Measurements from ENCODE around the gene GALC.
A peak's percentile ranks its signal among the peaks of the same experiment; 100 is the strongest.

GALC gene

DNA sequence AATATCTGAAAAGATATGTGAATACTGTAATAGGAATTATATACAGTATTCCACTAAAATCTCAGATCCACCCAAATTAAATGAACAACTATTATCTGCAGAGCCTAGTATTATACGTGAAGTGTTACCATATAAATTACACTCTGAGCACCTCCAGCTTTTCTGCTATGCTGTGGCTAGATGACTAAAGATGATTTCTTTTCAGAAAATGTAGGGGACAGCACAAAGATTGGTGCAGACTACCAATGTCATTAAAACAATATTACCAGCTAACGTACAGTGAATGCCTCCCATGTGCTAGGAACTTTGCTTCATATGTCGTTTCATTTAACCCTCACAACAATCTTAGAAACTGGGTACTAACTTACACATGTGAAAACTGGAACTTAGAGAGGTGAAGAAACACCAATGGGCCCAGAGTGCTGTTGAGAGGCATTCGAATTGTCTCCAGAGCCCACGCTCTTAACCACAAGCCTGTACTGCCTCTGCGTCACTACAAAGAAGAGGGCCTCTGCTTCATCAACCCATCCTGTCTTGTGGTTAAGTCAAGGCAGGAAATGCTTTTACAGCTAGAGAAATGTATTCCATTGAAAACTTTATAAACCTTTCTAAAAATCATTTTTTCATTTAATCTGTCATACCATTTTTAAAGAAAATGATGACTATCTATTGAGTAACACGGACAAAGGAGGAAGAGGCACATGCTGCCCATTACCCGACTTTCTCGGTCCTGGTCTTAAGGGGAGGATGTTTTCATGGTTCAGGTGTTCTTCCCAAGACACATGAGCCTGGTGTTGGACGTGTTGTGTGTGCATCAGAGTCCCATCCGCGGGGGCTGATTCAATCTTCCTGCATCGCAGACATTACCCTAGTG lies 13.2 kb upstream of the GALC start:
- no peak for DNase-seq (ENCODE audit: low spot score)

DNA sequence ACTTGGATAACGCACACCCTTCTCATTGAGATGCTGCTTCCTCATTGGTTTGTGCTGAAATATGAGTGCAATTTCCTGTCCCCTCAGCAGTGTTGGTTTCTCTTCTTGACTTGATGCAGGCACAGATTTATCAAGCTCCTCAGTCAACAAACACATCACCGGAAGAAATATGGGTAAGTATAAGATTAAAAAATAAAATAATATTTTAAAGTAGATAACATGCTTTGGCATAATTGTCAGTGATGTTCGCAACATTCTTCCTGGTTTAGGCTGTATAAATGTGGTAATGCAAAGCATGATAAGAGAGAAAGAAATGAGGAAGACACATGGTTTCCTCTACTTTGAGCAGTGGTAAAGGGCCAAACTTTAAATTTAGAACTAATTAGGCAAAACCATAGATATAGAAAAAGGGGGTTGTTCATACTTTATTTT lies 12.1 kb upstream of the GALC start, which contains the start of gene GPR65:
Gene GPR65 (plus strand): TSS at position 86 of the 432 bp plus-strand sequence. CDS start 5,713 bp downstream, outside the sequence.
- DNase-seq (ENCODE audit: low spot score): no peak

DNA sequence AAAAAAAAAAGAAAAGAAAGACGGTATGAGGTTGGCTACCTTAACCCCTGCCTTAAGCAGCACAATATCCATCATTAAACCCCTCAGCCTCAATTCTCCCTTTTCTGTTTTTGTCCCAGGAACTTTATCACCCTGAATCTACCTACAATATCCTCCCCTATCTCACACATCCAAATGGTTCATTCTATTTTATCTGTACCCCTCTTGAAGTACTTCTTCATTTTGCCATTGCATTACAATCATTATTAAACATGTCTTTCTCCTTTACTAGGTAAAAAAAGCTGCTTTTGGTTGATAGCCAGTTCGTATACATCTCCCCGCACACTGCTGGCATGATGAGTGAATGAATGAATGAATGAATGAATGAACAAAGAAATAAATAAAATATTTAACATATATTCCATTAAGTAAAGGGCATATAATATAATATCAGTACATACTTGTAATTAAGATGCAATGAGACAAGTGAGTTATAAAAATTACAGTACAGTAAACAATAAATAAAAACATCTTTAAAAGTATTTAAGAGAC lies 11.6 kb upstream of the GALC start:
- DNase-seq (ENCODE audit: low spot score): no peak

GRCh38 chr14:88003425-88003824 lies 10.4 kb upstream of the GALC start:
- no peak for DNase-seq (ENCODE audit: low spot score)

- DNase-seq (ENCODE audit: low spot score): no peak
These were observed 9.6 kb upstream of the GALC start for GRCh38 chr14:88002421-88003075.

DNA sequence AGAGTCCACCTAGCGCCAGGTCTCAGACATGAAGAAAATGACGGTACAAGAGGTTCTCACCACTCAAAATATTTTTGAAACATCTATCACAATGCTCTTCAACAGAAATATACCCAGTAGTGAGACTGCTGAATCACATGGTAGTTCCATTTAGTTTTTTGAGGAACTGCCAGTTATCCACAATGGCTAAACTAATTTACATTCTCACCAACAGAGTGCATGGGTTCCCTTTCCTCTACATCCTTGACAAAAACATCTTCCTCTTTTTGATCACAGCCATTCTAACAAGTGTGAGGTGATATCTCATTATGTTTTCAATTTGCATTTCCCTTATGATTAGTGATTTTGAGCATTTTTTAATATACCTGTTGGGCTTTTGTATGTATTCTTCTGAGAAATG lies 6.3 kb upstream of the GALC start:
- no peak for DNase-seq (ENCODE audit: low spot score)

DNA sequence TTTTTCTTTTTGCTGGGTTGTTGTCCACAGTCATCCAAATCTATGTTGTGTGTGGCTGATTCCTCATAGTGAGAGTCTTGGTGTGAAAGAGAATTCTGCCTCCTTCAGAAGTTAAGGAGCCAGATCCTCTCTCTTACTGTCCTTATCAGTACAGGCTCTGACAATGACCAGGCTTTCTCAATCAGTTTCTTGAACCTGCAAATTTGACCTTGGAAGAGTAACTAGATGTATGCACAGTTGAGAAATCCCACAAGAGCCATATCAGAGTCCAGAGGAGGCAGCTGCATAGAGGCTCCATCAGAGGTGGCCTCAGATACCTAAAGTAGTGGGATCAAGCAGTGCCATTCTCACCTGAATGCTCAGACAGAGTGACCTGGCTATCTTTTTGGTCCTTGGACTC lies 5.5 kb upstream of the GALC start:
- DNase-seq (ENCODE audit: low spot score): no peak

DNA sequence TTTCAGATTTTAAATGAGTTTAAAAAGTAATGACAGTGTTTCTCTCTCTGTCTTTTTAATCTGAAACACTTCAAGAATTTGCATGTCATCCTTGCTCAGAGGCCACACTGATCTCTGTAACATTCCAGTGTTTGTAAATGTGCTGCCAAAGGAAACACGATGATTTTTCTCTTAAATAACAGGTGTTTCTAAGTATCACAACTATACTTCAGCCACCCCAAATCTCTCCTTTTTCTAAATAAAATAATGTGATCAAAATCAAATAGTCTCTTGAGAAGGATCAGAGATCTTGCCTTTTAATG lies 3.3 kb upstream of the GALC start:
- DNase-seq (ENCODE audit: low spot score): no peak

- DNase-seq (ENCODE audit: low spot score): peak; percentile 60
These were observed 2.7 kb upstream of the GALC start for GRCh38 chr14:87995500-87996290.

DNA sequence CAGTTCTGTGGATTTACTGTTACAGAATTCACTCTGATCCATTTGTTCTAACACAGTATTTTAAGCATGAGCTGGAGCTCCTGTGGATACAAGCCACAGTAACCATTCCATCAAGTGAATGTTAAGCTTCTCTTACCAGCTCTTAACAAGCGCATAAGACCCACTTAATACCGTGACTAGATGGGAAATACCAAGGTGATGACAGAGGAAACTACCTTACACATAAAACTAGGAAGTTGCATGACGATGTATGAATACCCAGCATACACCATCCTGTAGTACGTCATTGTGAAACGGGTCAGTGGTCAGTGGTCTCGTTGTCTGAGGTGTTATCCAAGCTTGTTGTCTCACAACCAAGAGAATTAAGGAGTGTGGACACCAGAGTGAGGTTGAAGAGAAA lies 2.0 kb upstream of the GALC start:
- peak; percentile 27 for DNase-seq (ENCODE audit: low spot score)

GRCh38 chr14:87992346-87992717 lies 650 bp downstream of the GALC start:
- no peak for DNase-seq (ENCODE audit: low spot score)

GRCh38 chr14:87990682-87991081 lies 2.3 kb downstream of the GALC start:
- DNase-seq (ENCODE audit: low spot score): no peak

DNA sequence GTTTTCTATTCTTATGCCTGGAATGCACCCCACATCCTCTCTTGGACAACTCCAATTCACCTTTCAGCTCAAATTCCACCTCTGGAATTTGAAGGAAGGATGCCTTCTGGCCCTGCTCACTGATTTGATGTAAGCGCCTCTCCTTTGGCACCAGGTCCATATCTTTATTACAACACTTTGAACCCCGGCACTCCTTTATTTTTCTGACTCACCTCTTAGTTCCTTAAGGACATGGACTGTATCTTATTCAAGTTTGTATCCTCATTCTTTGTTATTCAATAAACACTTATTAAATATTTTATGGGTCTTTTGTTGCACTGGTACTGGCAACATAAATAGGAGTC lies 3.1 kb downstream of the GALC start:
- DNase-seq (ENCODE audit: low spot score): no peak

DNA sequence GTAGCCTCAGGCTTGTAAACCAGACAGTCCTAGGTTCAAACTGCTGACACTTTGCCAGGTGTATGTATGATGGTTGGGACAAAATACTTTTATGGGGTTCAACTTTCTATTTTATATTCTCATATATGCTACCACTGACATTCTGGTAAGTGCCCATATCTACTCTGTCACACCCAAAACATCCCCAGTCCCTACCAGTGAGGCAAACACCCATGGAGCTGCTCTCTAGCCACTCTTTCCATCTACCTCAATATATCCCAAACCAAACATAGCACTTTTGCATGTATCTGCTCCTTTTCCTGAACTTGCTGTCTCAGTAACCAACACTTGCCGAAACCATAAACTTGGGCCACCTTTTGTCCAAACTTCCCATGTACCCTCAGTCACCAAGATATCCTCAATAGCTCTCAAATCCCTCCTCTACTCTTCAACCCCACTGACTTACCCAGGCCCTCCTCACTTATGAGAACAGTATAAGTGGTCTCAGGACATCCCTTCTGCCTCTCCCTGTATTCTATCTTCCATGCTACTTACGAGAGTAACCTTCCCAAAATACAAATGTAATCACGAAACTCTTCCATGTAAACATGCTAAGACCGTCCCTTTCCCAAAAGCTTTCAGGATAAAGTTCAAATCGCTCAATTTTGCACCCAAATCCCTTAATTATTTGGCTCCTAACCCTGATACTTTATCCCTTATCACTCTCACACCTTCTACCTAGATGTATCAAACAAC lies 3.6 kb downstream of the GALC start:
- DNase-seq (ENCODE audit: low spot score): no peak

DNA sequence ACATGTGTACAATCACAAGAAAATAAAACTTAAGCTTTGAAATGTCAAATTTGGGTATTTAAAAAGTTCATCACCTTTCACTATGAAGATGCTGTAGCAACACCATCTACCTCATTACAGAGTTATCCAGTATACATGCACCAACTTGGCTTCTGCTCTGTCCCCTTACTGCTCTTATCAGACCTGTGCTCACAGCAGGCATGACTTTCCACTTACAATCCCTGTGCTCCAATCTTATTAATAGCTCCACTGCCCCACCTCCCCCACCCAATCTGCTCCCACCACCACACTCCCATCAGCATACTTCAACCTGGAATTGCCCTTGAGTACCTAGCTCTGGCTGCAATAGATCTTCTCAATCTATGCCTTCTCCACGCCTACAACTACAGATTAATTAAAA lies 13.3 kb downstream of the GALC start:
- no peak for DNase-seq (ENCODE audit: low spot score)

- DNase-seq (ENCODE audit: low spot score): no peak
These were observed 17.3 kb downstream of the GALC start for GRCh38 chr14:87975636-87976035.

DNA sequence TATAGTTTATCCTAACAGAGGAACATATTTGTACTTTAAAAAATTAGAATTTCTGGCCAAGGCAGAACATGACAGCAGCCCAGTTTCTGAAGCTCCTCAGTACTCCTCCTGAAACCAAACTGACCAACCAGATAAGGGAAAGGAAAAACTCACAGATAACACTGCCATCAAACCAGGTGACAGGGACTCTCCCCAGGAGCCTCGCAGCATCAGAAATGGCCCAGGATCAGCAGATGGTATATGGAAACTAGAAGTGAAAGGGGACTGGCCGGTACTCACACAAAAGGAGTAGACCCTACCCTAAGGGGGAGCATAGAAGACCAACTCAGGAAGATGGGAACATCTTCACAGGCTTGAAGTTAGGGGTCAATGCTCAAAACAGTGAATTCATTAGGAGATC lies 22.0 kb downstream of the GALC start:
- DNase-seq (ENCODE audit: low spot score): no peak

DNA sequence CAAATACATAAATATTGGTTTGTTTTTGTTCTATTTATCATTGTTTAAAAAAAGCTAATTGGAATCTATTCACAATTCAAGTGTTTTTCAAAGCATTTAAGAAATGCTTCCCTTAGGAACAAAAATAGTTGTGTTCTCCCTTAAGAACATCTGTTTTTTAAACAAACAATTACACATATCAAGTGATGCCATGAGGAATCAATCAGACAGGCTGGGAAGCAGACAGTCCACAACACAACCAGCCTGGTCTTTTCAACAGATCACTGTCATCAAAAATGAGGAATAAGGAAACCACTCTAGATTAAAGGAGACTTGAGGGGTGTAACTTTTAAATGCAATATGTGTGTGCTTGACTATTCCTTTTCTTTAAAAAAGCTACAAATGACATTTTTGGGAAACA lies 25.5 kb downstream of the GALC start:
- DNase-seq (ENCODE audit: low spot score): no peak

GRCh38 chr14:87966816-87967215 lies 26.2 kb downstream of the GALC start:
- peak; percentile 30 for DNase-seq (ENCODE audit: low spot score)

GRCh38 chr14:87961246-87961645 lies 31.7 kb downstream of the GALC start:
- DNase-seq (ENCODE audit: low spot score): no peak

- no peak for DNase-seq (ENCODE audit: low spot score)
These were observed 32.8 kb downstream of the GALC start for GRCh38 chr14:87960013-87960787.

Data from kidney tubule cell (primary cell).